H1 (cell line): Measurements from ENCODE around the gene TYSND1. TPM values are rescaled to one million over a fixed set of nuclear protein-coding genes. Genes with fewer than 3 reads are reported as not detected.

Experiments
- BRCA1 ChIP-seq: IDR thresholded peaks from 2 replicates; pipeline ENCODE4 v1.6.1; 2012; ENCODE audit warnings: low read depth, low read length, improper control_type of control experiment
- CHD2 ChIP-seq: IDR thresholded peaks from 2 replicates; pipeline ENCODE4 v1.6.1; 2012; ENCODE audit warnings: low read length, improper control_type of control experiment
- EGR1 ChIP-seq: IDR thresholded peaks from 2 replicates; pipeline ENCODE4 v1.6.1; 2011; ENCODE audit warnings: low read depth, low read length, borderline replicate concordance
- EP300 ChIP-seq, 2 experiments: IDR thresholded peaks; 1 replicate in 1 of 2; 2 replicates in 1 of 2; pipeline ENCODE4 v1.6.1; 2011 to 2012; ENCODE audit warnings: low read depth in 2 of 2, low read length in 2 of 2, mild to moderate bottlenecking in 2 of 2, borderline replicate concordance in 1 of 2, inconsistent platforms in 1 of 2, moderate library complexity in 1 of 2
- EZH2 ChIP-seq: fragments of 200-600 bp; sonication (generic); IDR thresholded peaks from 2 replicates; pipeline ENCODE4 v1.7.1; 2012; ENCODE audit warnings: low read depth, mild to moderate bottlenecking, moderate library complexity, low read length, inconsistent platforms; ENCODE audit not compliant: severe bottlenecking
- FOSL1 ChIP-seq: IDR thresholded peaks from 2 replicates; pipeline ENCODE4 v1.6.1; 2011; ENCODE audit warnings: mild to moderate bottlenecking, low read depth, low read length, moderate library complexity; ENCODE audit not compliant: insufficient read depth
- HDAC2 ChIP-seq, 2 experiments: fragments of 300-600 bp in 1 of 2; sonication (generic) in 1 of 2; IDR thresholded peaks; 2 replicates each; pipeline ENCODE4 v1.6.1; 2011 to 2012; ENCODE audit warnings: low read depth in 2 of 2, low read length in 2 of 2, mild to moderate bottlenecking in 2 of 2, moderate library complexity in 2 of 2, borderline replicate concordance in 1 of 2, inconsistent platforms in 1 of 2
- JUN ChIP-seq: IDR thresholded peaks from 2 replicates; pipeline ENCODE4 v1.6.1; 2011; ENCODE audit warnings: low read depth, mild to moderate bottlenecking, improper control_type of control experiment, low read length
- KDM5A ChIP-seq: fragments of 200-600 bp; IDR thresholded peaks from 2 replicates; pipeline ENCODE4 v1.7.1; 2012; ENCODE audit warnings: mild to moderate bottlenecking, low read length, inconsistent platforms, mixed read lengths
- POLR2A ChIP-seq, 2 experiments: IDR thresholded peaks; 1 replicate in 1 of 2; 2 replicates in 1 of 2; pipeline ENCODE4 v1.6.1; 2011; ENCODE audit warnings: low read depth in 2 of 2, low read length in 2 of 2, mild to moderate bottlenecking in 2 of 2; ENCODE audit errors: control extremely low read depth in 1 of 2
- SIX5 ChIP-seq: IDR thresholded peaks from 2 replicates; pipeline ENCODE4 v1.6.1; 2011; ENCODE audit warnings: mild to moderate bottlenecking, low read depth, low read length
- SP1 ChIP-seq: IDR thresholded peaks from 2 replicates; pipeline ENCODE4 v1.6.1; 2011; ENCODE audit warnings: low read depth, low read length
- TAF1 ChIP-seq: IDR thresholded peaks from 2 replicates; pipeline ENCODE4 v1.6.1; 2011; ENCODE audit warnings: mild to moderate bottlenecking, low read depth, low read length
- TBP ChIP-seq: IDR thresholded peaks from 2 replicates; pipeline ENCODE4 v1.6.1; 2011; ENCODE audit warnings: low read depth, low read length, improper control_type of control experiment
- TCF12 ChIP-seq: IDR thresholded peaks from 2 replicates; pipeline ENCODE4 v1.6.1; 2011; ENCODE audit warnings: low read depth, mild to moderate bottlenecking, low read length
- TEAD4 ChIP-seq: IDR thresholded peaks from 2 replicates; pipeline ENCODE4 v1.6.1; 2012; ENCODE audit warnings: low read depth, low read length, inconsistent platforms, mixed read lengths
- USF2 ChIP-seq: IDR thresholded peaks from 2 replicates; pipeline ENCODE4 v1.6.1; 2011; ENCODE audit warnings: low read length, improper control_type of control experiment
- YY1 ChIP-seq: IDR thresholded peaks from 2 replicates; pipeline ENCODE4 v1.6.1; 2011; ENCODE audit warnings: low read depth, mild to moderate bottlenecking, low read length
- ZNF274 ChIP-seq: IDR thresholded peaks from 2 replicates; pipeline ENCODE4 v1.7.0; 2012; ENCODE audit warnings: low read length, borderline replicate concordance; ENCODE audit errors: extremely low read depth
- polyA plus RNA-seq, 7 experiments: library from polyadenylated mRNA; depleted of rRNA in 3 of 7; stranded (reverse) in 5 of 7; unstranded in 2 of 7; fragments of >200 nt in 5 of 7; fragments of 200-250 nt in 2 of 7; gene quantifications; 1 replicate in 5 of 7; 2 replicates in 1 of 7; 4 replicates in 1 of 7; pipeline versions ENCODE4 v1.2.1 to v1.2.3, GENCODE V29; 2011 to 2013; ENCODE audit warnings: missing spikeins in 2 of 7, mixed read lengths in 2 of 7
- total RNA-seq: library from RNA; stranded (reverse); fragmentation: NEBNext Ultra II Directional; extraction: Animal tissue kit (Norgen Biotek cat#: 25700); gene quantifications from 2 replicates; pipeline ENCODE4 v1.2.1, GENCODE V29; 2021
- TF ChIP-seq, protein P1 (sequence below), 3 experiments: IDR thresholded peaks; 1 replicate in 2 of 3; 2 replicates in 1 of 3; pipeline versions ENCODE4 v1.5.1 to v1.6.1; 2011; ENCODE audit warnings: low read length in 3 of 3, mild to moderate bottlenecking in 3 of 3, inconsistent platforms in 2 of 3, low read depth in 1 of 3, moderate library complexity in 1 of 3; ENCODE audit not compliant: insufficient read depth in 1 of 3; ENCODE audit errors: control extremely low read depth in 1 of 3
- TF ChIP-seq, protein P2 (sequence below): IDR thresholded peaks from 2 replicates; pipeline ENCODE4 v1.6.1; 2012; ENCODE audit warnings: inconsistent platforms

The TYSND1 gene
- total and polyA plus RNA-seq, 2 of the 8 experiments (the other 6 are each of a cell fraction or from before 2014, with no cell fraction given), result 11.9 to 15.0 TPM

- TF ChIP-seq, protein P1, sequence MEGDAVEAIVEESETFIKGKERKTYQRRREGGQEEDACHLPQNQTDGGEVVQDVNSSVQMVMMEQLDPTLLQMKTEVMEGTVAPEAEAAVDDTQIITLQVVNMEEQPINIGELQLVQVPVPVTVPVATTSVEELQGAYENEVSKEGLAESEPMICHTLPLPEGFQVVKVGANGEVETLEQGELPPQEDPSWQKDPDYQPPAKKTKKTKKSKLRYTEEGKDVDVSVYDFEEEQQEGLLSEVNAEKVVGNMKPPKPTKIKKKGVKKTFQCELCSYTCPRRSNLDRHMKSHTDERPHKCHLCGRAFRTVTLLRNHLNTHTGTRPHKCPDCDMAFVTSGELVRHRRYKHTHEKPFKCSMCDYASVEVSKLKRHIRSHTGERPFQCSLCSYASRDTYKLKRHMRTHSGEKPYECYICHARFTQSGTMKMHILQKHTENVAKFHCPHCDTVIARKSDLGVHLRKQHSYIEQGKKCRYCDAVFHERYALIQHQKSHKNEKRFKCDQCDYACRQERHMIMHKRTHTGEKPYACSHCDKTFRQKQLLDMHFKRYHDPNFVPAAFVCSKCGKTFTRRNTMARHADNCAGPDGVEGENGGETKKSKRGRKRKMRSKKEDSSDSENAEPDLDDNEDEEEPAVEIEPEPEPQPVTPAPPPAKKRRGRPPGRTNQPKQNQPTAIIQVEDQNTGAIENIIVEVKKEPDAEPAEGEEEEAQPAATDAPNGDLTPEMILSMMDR (IDR thresholded peaks at IDR 0.05; ENCODE audit: control extremely low read depth in 1 of 3, insufficient read depth in 1 of 3, low read depth in 1 of 3, low read length in 3 of 3), result peak; percentile 77 to 82 (median 81)
- TF ChIP-seq, protein P2, sequence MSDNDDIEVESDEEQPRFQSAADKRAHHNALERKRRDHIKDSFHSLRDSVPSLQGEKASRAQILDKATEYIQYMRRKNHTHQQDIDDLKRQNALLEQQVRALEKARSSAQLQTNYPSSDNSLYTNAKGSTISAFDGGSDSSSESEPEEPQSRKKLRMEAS, result peak; percentile 8
- TF ChIP-seq TBP (peak; percentile 84), HDAC2 (IDR thresholded peaks at IDR 0.05; ENCODE audit: borderline replicate concordance in 1 of 2, low read depth in 2 of 2, low read length in 2 of 2) (0 out of 4 replicates have a peak, but pooled peaks of 1 of the 2 experiments have one; percentile 18), POLR2A (IDR thresholded peaks at IDR 0.05; ENCODE audit: control extremely low read depth in 1 of 2, low read depth in 2 of 2, low read length in 2 of 2) (peak; percentile 64 to 87), FOSL1 (no peak), TEAD4 (peak; percentile 67), SIX5 (no peak), USF2 (no peak), YY1 (peak; percentile 13; the same call in 1 of the 2 replicates), SP1 (peak; percentile 79), CHD2 (peak; percentile 26; the same call in 1 of the 2 replicates), TAF1 (peak; percentile 96), TCF12 (no peak), BRCA1 (no peak), KDM5A (no peak), ZNF274 (no peak), EZH2 (no peak), JUN (peak; percentile 81), EP300 (IDR thresholded peaks at IDR 0.05; ENCODE audit: borderline replicate concordance in 1 of 2, low read depth in 2 of 2, low read length in 2 of 2) (no peak), EGR1 (no peak)
These were observed at the start of gene TYSND1 (continued) for GRCh38 chr10:70146489-70147258.
